ENCODE data around the gene PIAS4.

DNA sequence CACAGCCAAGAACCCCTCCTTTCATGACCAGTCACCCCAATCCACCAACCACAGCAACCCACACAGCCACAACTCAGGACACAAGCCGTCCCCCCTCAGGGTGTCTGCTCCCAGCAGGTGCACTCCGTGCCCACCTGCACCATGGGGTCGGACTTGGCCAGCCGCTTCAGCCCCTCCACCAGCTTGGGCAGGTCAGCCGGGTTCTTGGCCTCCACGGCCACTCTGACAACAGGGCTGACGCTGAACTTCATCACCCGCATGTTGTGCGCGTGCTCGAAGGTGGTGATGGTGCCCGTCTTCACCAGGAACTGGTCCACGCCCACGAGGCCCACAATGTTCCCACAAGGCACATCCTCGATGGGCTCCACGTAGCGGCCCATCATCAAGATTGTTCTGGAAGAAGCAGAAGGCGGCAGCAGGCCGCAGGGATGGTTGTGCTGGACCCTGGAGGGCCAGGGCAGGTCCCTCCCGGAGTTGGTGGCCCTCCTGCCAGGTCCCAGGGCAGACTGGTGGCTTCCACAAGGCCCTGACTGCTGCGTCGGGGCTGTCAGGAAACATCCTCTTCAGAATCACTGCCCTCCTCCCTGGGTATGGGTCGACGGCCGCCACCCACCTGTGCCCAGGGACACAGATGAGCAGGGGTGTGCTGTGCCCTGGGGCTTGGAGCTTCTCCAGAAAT, 27.7 kb upstream of the PIAS4 start:
- no peak for TF ChIP-seq ARNTL (CRISPR knock-in tag; IDR thresholded peaks at IDR 0.05; ENCODE audit: borderline replicate concordance, low read depth)
- TF ChIP-seq PPARA (CRISPR knock-in tag; IDR thresholded peaks at IDR 0.05; ENCODE audit: borderline replicate concordance): no peak
- TF ChIP-seq ISL1 (CRISPR knock-in tag; IDR thresholded peaks at IDR 0.05): no peak
- no peak for TF ChIP-seq ZFP30 (CRISPR knock-in tag; IDR thresholded peaks at IDR 0.05)
- TF ChIP-seq, protein P1, sequence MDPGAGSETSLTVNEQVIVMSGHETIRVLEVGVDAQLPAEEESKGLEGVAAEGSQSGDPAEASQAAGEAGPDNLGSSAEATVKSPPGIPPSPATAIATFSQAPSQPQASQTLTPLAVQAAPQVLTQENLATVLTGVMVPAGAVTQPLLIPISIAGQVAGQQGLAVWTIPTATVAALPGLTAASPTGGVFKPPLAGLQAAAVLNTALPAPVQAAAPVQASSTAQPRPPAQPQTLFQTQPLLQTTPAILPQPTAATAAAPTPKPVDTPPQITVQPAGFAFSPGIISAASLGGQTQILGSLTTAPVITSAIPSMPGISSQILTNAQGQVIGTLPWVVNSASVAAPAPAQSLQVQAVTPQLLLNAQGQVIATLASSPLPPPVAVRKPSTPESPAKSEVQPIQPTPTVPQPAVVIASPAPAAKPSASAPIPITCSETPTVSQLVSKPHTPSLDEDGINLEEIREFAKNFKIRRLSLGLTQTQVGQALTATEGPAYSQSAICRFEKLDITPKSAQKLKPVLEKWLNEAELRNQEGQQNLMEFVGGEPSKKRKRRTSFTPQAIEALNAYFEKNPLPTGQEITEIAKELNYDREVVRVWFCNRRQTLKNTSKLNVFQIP (CRISPR knock-in tag; IDR thresholded peaks at IDR 0.05; ENCODE audit: borderline replicate concordance, low read depth): no peak
- TF ChIP-seq CSDC2 (CRISPR knock-in tag; IDR thresholded peaks at IDR 0.05): no peak
- TF ChIP-seq RARB (CRISPR knock-in tag; IDR thresholded peaks at IDR 0.05): no peak
